ENCODE measurements around the gene INO80D.
A peak's percentile ranks its signal among the peaks of the same experiment; 100 is the strongest.
"Not testable (repeated sequence)": the region's sequence is repeated elsewhere in the genome, so short reads cannot be mapped to it uniquely, and the experiment has no call there.

The INO80D gene

DNA sequence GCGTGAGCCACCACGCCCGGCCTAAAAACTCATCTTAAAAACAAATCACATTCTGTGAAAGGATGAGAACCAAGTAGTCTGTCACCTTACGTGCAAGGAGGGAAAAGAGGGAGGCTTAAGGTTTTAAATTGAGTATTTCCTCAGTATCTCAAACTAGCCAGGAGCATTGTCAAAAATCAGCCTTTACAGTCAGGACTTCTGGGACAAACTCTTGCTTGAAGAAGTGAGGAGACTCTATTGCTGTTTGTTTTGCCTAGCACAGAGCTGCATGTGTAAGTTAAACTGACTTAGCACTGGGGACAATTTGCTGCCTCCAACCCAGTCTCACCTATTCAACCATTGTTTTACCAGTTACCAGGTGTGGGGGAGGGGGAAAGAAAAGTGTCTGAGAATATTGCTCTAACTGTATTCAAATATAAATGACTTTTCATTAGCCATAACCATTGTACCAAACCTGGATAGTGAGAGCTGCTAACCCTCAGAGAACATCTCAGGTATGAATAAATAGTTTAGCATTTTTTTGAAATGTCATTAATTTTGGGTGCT lies 3.6 kb downstream of the INO80D start:
- no peak for DNase-seq

DNA sequence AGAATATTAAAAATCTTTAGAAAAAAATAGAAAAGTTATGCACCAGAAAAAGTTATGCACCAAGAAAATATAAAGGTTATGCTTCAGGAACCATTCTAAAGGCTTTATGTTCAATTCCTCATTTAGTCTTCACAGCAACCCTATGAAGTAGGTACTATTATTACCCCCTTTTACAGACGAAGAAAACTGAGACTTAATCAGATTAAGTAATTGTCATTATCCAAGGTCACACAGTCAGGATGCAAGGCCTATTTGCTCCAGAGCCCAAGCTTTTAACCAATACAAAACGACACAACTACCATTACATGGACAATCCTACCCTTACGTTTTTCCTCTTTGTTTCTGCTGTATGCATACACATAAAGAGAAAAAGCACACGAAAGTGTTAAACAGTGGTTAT lies 5.0 kb downstream of the INO80D start:
- DNase-seq: no peak

DNA sequence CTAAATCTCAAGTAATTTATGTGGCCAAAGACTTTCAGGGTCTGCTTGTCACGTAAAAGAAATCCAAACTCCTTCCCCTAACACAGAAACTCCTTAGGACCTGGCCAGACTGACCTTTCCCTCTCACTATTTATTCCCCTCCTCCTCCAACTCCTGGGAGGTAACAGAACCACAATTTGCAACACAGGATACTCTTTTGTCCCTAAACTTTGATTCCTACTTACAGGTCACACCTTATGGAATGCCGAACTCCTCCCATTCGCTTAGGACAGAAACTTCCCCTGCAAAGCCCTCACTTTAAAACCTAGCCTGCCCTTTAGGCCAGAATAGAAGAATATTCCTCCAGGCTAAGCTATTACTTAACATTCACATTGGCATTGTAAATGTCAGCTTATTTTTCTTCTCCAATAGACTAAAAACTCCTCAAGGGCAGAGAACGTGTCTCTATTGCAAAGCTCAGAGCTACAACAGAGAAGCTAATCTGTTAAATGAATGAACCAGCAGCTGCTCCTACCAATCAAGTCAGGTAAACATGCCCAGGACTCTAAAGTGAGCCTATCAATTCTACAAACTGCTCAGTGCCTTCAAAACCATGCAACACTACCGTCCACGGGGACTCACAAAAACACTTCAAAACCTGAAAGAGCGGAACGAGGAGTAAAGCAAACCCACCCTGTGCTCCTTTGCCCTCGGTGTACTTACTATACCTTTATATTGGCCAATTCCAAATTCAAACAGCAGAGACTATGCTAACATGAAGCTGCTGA lies 6.1 kb downstream of the INO80D start:
- DNase-seq: no peak

DNA sequence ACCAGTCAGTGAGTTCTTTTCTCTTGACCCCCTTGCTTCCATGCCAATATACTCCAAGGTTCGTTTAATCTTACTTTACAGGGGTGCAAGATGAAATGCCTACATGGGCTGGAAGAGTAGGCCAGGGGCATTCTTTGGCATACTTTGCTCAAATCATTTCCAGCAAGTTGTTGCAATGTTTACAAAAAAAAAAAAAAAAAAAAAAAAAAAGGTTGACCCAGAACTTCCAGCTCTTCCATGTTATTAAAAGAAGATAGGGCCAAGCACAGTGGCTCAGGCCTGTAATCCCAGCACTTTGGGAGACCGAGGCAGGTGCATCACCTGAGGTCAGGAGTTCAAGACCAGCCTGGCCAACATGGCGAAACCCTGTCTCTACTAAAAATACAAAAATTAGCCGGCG lies 8.1 kb downstream of the INO80D start:
- not testable (repeated sequence) for DNase-seq

DNA sequence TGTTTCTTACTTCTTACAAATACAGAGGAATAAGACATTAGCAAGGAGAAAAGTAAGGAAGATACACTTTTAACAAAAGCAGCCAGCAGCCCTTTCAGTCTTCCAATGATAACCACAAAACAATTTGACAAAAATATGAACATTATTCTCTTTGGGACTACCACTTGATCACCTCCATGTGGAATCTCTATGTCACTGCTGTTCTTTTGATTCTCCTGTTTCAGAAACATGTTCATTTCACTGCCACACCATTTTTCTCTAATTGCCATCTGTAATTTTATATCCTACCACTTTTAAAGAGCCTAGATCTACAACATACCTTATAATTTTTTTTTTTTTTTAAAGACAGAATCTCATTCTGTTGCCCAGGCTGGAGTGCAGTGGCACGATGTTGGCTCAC lies 10.9 kb downstream of the INO80D start:
- no peak for DNase-seq

DNA sequence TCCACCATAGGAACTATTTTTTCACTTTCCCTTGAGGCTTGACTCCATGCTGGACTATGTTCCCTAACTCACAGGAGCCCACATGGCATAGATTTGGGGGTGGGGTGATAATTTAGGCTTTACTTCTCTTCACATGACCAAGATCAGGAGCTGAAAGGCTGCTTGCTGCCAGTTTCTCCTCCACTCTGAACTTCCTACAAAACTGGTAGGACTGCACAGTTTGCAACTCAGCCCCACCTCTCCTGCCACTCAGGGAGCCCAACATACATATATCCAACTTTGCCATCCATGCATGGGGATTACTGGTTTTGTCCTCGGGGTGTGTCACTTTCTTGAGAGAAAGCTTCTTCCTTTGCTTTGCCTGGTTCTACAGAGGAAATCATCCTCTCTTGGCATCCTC lies 14.2 kb downstream of the INO80D start:
- DNase-seq: no peak

DNA sequence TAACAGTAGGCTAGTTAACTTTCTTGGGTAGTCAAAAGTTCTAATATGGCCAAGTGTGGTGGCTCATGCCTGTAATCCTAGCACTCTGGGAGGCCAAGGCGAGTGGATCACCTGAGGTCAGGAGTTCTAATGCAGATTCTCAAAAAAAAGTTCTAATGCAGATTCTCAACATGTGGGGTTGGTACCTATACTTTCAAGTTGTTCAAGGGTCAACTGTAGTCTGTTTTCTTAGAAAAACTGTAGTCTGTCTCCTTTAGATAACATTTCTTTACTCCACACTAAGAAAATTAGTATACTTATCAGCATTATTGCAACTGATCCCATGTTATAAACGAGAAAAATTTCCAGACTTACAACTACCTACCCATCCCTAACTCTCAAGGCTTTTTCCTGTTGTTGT lies 16.6 kb downstream of the INO80D start:
- DNase-seq: no peak

DNA sequence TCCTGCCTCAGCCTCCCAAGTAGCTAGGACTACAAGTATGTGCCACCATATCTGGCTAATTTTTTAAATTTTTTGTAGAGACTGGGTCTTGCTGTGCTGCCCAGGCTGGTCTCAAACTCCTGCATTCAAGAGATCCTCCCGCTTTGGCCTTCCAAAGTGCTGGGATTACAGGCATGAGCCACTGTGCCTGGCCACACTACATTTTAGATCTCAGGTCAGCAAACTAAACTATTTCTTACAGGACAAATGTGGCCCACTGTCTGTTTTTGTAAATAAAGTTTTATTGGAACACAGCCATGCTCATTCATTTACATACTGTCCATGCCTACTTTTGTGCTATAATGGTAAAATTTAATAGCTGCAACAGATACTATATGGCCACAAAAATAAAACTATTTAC lies 17.8 kb downstream of the INO80D start:
- no peak for DNase-seq

DNA sequence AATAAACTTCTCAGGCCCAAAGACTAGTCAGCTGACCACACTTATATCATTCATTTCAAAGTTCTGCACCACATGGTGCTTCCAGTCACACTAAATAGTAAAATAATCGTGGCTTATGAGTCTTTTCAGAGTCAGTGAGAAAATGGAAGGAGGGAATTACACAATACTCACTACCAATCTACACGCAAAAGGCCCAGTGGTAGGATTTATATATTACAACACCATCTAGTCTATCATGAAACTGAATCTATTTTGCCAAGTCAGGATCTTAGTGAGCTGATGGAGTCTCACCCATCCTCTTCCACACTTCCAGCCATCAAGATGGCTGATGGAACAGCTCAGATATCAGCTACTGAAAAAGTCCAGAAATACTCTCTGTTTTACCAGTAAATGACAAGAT lies 21.9 kb downstream of the INO80D start:
- DNase-seq: no peak

DNA sequence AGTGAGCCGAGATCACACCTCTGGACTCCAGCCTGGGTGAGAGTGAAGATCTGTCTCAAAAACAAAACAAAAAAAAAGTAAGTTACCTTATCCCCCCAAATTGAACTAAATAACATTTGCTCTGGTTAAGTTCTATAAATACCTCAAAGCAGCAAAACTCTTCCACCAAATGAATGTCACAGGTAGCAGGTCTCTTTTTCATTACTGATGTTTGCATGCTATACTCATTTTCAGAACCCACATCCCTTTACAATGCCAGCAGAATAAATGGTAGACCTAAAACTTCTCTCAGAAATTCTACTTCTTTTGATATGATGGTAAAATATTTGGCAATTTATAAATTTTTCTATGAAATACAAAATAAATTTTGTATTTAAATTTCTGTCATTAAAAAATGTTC lies 22.3 kb downstream of the INO80D start:
- DNase-seq: no peak

DNA sequence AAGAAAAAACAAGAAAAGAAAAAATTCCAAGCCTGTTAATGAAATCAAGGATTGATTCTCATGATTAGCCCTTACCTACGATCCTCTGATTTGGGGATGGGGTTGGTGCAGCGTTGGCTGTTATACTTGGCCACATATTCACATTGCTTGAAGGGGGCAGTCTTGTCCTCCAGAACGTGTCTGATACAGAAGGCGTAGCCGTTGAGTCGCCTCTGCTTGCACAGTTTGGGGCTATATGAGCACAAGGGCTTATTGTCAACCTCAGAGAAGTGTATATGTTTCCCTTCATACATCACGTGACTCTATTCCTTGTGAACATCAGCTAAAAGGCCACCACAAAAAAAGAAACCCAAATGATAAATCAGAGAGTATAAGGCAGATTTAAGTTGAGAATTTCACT lies 23.2 kb downstream of the INO80D start:
- DNase-seq: no peak

DNA sequence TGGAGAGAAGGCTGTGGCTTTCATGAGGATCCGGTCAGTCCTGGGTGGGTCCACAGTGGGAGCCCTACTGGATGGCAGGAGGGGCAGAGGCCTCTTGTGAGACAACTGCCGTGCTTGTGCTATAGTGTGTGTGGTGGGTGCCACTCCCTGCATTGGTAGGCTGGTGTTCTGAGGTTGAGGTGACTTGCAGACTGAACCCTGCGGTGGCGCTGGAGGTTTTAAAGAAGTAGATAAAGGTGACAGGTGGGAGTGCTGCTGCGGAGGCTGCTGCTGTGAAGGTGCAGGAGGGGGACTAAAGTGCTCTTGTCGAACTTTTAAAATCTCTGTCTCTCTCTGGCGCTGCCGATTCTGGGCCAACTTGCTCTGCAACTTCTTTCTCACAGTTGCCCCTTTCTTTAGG lies 29.7 kb downstream of the INO80D start:
- DNase-seq: no peak

DNA sequence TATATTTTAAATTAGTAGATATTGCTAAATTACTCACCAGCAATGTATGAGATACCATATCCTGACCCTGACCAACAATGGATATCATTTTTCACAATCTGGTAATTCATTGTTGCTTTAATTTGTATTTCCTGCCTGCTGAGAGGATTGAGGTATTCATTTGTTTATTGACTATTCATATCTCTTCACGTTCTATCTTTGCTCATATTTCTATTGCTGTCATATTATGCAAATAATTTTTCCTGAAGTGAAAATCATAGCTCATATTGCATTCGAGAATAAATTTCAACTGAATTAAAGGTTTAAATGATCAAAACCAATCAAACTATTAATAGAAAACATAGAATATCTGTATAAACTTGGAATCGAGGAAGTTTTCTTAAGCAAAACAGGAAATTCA lies 31.0 kb downstream of the INO80D start:
- no peak for DNase-seq

DNA sequence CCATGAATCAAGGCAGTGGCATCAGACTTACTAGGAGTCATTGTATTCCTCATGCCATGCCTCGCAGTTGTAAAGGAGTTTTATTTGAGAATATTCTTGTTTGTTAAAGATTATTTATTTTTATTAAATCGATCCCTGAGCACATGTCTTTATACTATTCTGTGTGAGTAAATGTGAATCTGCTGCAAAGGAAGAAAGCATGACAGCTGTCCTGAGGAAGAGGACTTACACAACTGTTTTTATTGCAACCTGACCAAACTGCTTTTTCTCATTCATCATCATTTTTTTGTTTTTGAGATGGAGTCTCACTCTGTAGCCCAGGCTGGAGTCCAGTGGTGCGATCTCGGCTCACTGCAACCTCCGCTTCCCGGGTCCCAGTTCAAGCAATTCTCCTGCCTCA lies 34.1 kb downstream of the INO80D start:
- no peak for DNase-seq

DNA sequence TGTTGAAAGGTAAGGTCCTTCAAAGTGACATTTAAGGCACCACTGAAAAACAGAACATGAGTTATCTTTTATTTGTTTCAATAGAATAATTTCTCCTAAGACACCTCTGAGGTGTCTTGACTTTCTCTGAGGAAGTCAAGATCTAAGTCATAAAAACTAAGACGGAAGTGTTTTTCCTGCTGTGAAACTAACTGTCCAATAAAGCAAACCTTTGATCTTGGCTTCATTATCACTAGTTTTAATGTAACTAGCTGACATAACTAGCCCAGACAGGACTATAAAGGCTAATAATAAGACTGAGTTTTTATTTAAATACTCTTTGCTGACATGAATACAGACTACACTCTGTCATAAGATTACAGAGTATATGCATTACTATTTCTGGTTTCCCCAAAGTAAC lies 36.6 kb downstream of the INO80D start:
- DNase-seq: no peak

DNA sequence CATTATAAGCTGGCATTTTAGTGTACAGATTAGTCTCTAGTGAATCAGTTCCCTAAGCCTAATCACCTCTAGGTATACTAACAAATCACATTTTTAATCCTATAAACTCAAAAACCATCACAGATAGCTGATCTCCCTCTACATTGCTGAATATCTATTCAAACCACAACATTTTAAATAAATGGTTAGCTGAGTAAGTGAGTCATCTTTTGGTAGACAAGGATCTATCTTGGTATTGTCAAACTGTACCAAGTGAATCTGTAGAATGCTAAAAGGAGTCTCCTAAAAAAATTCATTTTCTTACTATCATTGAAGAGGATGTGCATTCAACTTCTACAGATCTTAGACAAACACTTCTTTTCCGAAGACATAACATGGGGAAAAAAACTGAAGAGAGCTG lies 40.7 kb downstream of the INO80D start:
- no peak for DNase-seq

DNA sequence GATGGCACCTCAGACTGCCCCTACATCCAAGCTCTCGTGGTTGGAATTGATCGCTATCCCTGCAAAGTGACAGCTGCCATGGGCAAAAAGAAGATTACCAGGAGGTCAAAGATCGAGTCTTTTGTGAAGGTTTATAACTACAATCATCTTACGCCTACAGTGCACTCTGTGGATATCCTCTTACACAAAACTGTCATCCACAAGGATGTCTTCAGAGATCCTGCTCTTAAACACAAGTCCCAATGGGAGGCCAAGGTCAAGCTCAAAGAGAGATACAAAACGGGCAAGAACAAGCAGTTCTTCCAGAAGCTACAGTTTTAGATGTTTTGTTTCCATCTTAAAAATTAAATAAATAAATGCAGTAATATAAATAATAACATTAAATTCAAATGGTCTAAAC lies 45.4 kb downstream of the INO80D start:
- no peak for DNase-seq

DNA sequence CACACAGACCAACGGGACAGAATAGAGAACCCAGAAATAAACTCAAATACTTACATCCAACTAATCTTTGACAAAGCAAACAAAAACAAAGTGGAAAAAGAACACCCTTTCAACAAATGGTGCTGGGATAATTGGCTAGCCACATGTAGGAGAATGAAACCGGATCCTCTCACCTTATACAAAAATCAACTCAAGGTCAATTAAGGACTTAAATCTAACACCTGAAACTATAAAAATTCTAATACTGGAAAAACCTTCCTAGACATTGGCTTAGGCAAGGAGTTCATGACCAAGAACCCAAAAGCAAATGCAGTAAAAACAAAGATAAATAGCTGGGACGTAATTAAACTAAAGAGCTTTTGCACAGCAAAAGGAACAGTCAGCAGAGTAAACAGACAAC lies 50.6 kb downstream of the INO80D start:
- DNase-seq: peak; percentile 23

DNA sequence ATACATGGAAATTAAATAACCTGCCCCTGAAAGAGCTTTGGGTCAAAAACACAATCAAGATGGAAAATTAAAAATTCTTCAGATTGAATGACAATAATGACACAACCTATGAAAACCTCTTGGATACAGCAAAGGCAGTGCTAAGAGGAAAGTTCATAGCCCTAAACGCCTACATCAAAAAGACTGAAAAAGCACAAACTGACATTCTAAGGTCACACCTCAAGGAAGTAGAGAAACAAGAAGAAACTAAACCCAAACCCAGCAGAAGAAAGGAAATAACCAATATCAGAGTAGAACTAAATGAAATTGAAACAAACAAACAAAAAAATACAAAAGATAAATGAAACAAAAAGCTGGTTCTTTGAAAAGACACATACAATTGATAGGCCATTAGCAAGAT lies 52.5 kb downstream of the INO80D start:
- not testable (repeated sequence) for DNase-seq

DNA sequence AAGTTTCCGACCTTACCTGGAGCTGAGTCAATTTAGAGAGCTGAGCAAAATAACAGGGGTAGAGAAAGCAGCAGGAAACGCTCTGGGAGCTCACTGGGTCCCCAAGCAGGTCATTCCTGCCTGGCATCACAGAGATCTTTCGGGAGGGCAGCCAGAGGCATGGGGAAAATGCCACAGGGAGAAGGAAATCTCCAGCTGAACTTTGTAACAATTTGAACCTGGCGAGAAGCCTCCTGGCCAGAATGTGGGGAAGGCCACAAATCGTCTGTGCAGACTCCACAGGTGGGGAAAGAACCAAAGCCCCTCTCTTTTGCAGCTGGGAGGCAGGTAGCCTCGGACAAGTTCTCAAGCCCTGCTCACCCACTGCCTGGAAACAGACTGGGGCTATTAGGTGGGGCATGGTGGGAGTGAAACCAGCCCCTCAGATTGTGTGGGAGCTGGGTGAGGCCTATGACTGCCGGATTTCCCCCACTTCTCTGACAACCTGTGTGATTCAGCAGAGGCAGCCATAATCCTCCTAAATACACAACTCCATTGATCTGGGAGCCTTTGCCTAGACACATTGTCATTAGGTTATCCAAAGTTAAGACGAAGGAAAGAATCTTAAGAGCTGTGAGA lies 53.9 kb downstream of the INO80D start:
- no peak for DNase-seq

DNA sequence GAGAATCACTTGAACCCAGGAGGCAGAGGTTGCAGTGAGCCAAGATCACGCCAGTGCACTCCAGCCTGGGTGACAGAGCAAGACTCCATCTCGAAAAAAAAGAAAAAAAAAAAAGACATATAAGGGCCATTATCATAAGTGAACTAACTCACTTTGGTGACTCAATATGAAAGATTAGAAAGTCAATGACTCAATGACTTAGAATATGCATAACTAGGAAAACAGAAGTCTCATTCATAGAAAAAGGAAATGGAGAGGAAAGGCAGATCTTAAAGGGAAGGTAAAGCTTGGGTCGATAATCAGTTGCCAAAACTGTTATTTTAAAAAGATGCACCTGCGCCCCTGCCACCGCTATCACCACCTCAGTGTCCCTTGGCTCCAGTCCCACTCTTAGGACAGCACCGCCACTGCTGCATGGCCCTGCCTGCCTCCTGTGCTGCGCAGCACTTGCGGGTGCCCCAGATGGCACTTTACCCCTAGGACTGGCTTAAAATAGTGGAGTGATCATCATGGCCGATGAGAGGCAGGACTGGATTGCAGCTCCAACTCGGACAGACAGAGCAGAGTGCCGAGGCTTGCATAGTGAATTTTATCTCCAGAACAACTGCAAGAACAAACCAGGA lies 54.7 kb downstream of the INO80D start:
- no peak for DNase-seq

DNA sequence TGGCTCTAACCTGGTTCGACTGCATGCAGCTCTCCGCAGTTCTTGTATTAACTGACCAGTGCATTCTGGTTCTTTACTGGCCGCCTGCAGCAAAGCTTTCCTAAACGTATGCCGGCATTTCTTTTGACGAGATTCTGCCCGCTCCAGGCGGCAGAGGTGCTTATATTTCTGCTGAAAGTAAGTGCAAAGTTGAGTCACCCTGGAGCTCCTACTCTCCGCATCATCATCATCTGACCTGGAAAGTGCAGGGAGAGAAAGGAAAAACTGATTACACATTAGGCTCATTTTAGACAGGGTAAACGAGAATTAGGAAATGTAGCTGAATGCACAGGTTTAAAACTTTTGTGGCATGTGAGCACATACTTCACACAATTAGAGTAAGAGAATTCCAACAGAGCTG lies 57.9 kb downstream of the INO80D start:
- DNase-seq: no peak

DNA sequence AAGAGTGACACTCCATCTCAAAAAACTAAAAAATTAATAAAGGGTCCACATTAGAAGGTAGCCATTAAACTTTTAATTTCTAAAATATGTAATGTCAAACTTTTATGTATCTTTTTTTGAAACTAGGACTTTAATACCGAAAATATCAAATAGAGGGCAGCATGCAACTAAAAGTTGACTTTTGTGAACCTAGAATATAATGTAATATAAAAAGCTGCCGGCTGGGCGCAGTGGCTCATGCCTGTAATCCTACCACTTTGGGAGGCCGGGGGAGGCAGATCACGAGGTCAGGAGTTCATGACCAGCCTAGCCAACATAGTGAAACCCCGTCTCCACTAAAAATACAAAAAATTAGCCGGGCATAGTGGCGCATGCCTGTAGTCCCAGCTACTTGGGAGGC lies 62.8 kb downstream of the INO80D start:
- no peak for DNase-seq

DNA sequence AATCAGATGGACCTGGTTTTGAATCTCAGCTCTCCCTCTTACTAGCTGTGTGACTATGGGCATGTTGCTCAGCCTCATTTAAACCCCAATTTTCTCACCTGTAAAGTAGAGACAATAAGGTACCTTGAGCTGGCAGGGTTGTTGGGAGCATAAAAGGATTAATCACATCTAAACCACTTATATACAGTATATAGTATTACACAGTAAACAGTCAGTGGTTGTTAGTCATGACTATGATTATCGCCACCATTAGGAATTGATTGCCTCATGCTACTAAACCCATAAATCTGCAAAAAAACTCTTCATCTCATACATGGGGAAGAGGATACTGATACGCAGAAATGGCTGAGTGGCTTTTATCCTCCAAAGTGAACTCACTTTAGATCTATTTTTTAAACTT lies 65.8 kb downstream of the INO80D start:
- no peak for DNase-seq
